CD4-positive, alpha-beta T cell treated with Interleukin-2 at 100 ng/mL for 4 hours (primary cell): ENCODE measurements around the gene STK32B.
"Not testable (repeated sequence)": the region's sequence is repeated elsewhere in the genome, so short reads cannot be mapped to it uniquely, and the experiment has no call there.

ENCODE experiments used
- DNase-seq: peaks from one replicate; pipeline ENCODE4 v3.0.0-alpha.2; 2020; ENCODE audit warnings: low spot score

The STK32B gene

GRCh38 chr4:5162909-5163508, 111.7 kb downstream of the STK32B start:
- no peak for DNase-seq

- DNase-seq = no peak
Observed at GRCh38 chr4:5164221-5164912, 113.1 kb downstream of the STK32B start.

- no peak for DNase-seq
Observed at GRCh38 chr4:5165420-5166369, 114.4 kb downstream of the STK32B start.

GRCh38 chr4:5166377-5166776, 115.1 kb downstream of the STK32B start:
- DNase-seq = no peak

GRCh38 chr4:5168891-5169290, 117.6 kb downstream of the STK32B start:
- no peak for DNase-seq

- DNase-seq = not testable (repeated sequence)
Observed at GRCh38 chr4:5175836-5176235, 124.6 kb downstream of the STK32B start.

- DNase-seq = no peak
Observed at GRCh38 chr4:5184606-5185005, 133.3 kb downstream of the STK32B start.

GRCh38 chr4:5185551-5185950, 134.3 kb downstream of the STK32B start:
- no peak for DNase-seq

GRCh38 chr4:5186271-5187064, 135.2 kb downstream of the STK32B start:
- no peak for DNase-seq

GRCh38 chr4:5188130-5188529, 136.8 kb downstream of the STK32B start:
- no peak for DNase-seq

- no peak for DNase-seq
Observed at GRCh38 chr4:5191831-5192230, 140.6 kb downstream of the STK32B start.

- DNase-seq = no peak
Observed at GRCh38 chr4:5192271-5192670, 141.0 kb downstream of the STK32B start.

- no peak for DNase-seq
Observed at GRCh38 chr4:5192678-5193077, 141.4 kb downstream of the STK32B start.

- DNase-seq = no peak
Observed at GRCh38 chr4:5198656-5199541, 147.6 kb downstream of the STK32B start.

- no peak for DNase-seq
Observed at GRCh38 chr4:5199912-5200311, 148.6 kb downstream of the STK32B start.

- DNase-seq = no peak
Observed at GRCh38 chr4:5200513-5200912, 149.2 kb downstream of the STK32B start.

GRCh38 chr4:5203309-5203992, 152.2 kb downstream of the STK32B start:
- no peak for DNase-seq

- no peak for DNase-seq
Observed at GRCh38 chr4:5203993-5204310, 152.7 kb downstream of the STK32B start.

GRCh38 chr4:5204781-5205180, 153.5 kb downstream of the STK32B start:
- DNase-seq = no peak

GRCh38 chr4:5206016-5206790, 154.9 kb downstream of the STK32B start:
- no peak for DNase-seq
